Activated CD8-positive, alpha-beta memory T cell treated with anti-CD3 and anti-CD28 coated beads for 24 hours (primary cell): ENCODE data around the gene SRGAP3.
A peak's percentile ranks its signal among the peaks of the same experiment; 100 is the strongest.

Source experiments
- DNase-seq: peaks from one replicate; pipeline ENCODE4 v3.0.0-alpha.2; 2020

Gene SRGAP3

GRCh38 chr3:9198899-9199335 lies 50.5 kb downstream of the SRGAP3 start:
- DNase-seq, result no peak

- DNase-seq, result no peak
Measured at GRCh38 chr3:9198261-9198660, 51.2 kb downstream of the SRGAP3 start.

DNA sequence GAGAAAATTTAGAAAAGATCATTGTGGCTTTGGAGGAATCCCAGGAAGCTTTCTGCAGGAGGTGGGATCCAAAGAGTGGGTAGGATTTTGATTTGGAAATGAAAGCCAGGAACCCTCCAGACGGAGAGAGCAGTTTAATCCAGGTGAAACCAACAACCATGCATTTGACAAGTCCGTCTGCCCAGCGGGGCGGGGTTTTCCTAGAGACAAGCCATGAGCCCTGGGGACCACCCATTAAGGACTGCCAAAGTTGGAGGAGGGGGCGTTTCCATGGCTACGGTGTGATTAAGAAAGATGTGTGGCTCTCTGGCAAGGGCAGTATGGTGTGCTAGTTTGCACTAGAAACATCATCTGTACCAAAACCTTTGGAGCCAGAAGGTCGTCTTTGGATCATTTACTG lies 53.4 kb downstream of the SRGAP3 start:
- no peak for DNase-seq

DNA sequence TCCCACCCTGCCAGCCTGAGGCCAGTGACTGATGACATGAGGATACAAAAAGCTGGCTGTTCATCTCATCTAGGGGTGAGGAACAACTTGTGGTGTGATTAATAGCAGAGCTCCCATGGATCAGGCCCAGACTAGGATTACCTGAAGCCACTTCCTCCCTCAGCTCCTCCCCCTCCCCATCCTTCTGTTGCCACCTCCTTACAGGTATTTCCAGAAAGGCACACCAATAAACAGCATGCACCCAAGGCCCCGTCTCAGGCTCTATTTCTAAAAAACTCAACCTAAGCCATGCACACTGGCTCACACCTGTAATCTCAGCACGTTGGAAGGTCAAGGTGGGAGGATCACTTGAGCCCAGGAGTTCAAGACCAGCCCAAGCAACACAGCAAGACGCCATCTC lies 54.1 kb downstream of the SRGAP3 start:
- DNase-seq, result no peak

DNA sequence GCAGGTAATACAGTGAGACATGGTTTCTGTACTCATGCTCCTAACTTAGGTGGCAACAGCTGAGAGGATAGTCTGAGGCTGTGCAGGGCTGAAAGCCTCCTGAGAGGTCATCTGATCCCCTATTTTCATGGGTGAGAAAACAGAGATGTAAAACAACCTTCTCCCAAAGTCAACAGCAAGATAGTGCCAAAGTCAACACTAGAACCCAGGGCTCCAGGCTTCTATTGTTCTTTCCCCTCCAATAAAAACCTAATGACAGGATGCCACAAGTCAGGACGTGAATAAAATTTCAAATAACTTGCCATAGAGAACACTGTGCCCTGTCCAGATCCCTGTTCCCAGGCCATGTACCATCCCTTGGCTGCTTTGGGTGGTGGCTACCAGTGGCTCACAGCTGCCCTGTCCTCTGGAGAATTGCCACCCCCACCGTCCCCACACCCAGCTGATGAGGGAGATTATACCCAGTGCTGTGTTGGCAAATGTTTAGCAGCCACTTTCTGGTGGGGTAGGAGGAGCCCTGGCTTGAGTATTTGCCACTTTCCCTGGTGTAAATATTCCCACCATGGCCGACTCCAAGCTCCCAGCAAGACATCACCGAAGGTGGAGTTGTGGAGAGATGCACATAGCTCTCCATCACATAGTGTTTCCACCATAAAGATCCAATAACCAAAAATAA lies 54.8 kb downstream of the SRGAP3 start:
- DNase-seq, result no peak

- no peak for DNase-seq
Measured at GRCh38 chr3:9193633-9194195, 55.7 kb downstream of the SRGAP3 start.

DNA sequence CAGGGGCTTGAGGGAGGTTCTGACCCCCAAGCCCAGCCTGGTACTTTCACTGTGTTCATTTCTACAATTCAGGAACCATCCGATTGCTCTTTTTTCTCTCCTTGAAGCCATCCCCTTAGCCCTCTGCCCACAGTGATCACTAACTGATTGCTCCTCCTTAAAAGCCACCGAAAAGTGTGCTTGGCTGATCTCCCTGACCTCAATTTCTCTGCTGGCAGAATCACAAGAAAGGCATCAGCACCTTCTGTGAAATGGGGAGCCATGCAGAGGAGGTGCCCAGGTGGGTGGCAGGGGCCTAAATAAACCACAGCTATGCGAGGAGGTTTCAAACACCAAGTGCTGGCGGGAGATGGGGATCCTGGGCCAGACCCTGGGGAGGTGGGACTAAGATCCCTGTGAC lies 56.2 kb downstream of the SRGAP3 start:
- no peak for DNase-seq

DNA sequence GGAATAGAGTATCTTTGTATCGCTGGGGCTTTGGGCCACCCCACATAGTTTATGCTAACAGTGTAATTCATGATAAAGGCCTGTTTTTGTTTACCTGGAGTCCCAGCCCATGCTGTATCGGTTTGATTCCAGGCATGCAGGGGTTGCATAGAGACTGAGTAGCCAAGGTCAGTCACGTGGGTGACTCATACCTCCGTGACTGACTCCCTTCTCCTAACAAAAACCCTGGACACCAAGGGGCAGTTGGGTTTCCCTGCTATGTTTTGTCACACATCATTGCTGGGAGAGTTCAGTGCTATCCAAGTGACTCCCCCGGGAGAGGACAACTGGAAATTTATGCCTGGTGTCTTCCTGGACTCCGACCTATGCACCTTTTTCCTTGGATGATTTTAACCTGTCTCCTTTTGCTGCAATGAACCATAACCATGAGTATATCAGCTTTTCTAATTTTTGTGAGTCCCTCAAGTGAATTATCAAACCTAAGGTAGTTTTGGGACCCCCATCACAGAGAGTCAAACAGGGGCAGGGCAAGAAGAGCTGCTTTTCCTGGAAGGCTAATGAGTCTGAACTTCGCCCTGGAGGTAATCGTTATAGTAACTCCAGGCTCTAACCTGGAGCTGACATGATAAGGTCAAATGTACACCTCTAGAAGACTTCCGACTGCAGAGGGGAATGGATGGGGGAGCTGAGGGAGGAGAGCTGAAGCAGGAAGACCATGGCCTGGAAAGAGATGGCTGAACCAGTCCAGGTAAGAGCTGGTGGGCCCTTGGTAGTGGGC lies 57.0 kb downstream of the SRGAP3 start:
- DNase-seq, result no peak

DNA sequence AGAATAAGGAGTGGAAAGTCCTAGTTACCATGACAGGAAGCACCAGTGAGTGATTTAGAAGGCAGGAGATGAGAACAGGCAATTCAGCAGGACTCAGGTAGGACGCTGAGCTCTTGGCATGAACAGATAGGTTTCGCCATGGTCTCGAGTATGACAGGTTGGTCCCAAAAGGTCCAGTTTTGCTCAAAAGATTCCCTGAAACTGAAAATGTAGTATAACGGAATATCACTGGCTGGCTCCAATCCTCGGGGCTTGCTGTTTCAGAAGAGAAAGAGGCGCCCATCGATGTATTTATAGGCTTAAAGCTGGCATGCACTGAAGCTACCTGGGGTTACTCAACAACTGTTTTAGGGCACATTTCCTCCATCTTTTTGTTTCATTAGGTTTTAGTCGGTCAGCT lies 59.2 kb downstream of the SRGAP3 start:
- no peak for DNase-seq

- no peak for DNase-seq
Measured at GRCh38 chr3:9188583-9188982, 60.9 kb downstream of the SRGAP3 start.

DNA sequence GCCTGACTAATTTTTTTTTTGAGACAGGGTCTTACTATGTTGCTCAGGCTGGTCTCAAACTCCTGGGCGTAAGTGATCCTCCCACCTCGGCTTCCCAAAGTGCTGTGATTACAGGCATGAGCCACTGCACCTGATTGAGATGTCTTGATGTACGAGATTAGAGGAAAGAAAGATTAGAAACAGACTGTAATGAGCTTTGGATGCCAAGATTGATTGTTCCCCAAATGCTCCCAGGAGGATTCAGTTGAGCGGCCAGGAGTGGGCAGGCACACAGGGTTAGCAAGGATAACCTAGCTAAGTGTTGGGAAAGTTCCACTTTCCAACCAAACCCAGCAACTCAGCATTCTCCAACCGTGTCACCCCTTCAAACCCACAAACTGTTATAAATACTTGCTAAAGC lies 63.7 kb downstream of the SRGAP3 start:
- DNase-seq, result no peak

GRCh38 chr3:9185046-9185445 lies 64.4 kb downstream of the SRGAP3 start:
- no peak for DNase-seq

DNA sequence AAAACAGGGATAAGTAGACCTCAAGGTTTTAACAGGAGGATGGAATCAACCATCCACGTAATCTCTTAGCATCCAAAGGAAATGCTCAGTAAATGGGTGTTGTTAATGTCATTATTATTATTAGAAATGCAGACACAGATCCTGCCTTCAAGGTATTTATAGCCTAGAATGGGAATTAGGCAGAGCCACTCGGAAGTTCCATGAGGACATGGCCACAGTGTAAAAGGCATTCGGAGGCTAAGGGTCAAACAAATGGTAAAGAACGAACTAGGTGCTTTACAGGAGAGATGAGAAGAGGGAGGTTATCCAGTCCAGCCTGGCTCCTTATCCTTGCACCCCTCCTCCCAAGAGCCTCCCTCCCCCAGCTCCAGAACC lies 65.0 kb downstream of the SRGAP3 start:
- no peak for DNase-seq

- DNase-seq, result no peak
Measured at GRCh38 chr3:9183811-9184460, 65.5 kb downstream of the SRGAP3 start.

DNA sequence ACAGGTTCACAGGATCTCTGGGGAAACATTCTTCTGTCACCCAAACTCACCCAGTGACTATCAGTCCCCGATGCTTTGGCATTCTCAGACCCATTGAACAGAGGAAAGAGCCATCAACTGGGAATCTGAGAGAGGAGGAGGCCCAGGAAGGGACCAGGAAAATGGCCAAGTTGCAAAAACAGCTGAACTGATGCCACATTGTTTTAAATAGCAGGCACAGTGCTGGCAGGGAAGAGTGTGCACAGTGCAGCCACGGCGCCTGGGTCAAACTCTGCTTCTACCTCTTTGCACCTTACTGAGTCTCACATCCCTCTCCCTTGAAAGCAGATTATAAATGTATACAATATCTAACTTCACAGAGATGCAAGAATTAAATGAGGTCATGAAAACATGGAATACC lies 66.4 kb downstream of the SRGAP3 start:
- DNase-seq, result no peak

DNA sequence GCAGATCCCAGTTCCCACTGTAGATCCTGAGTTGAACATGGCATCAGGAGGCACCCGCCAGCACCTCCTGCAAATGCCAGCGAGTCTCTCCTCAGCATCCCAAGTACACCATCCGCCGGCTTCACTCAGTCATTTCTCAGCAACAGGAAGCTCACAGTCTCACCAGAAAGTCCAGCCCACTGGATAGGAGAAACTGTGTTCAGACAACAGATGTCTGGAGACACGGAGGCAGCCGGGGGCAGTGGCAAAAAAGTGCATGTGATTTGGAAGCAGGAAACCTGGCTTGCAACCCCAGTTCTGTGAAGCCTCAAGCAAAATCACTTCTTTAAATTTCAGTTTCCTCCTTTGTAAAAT lies 68.7 kb downstream of the SRGAP3 start:
- DNase-seq, result peak; percentile 60

- DNase-seq, result peak; percentile 69
Measured at GRCh38 chr3:9179826-9180763, 69.4 kb downstream of the SRGAP3 start.

- DNase-seq, result no peak
Measured at GRCh38 chr3:9178697-9179096, 70.7 kb downstream of the SRGAP3 start.

GRCh38 chr3:9175421-9175820 lies 74.0 kb downstream of the SRGAP3 start:
- DNase-seq, result no peak

GRCh38 chr3:9173445-9173844 lies 76.0 kb downstream of the SRGAP3 start:
- DNase-seq, result no peak

GRCh38 chr3:9172851-9173321 lies 76.6 kb downstream of the SRGAP3 start:
- DNase-seq, result no peak

DNA sequence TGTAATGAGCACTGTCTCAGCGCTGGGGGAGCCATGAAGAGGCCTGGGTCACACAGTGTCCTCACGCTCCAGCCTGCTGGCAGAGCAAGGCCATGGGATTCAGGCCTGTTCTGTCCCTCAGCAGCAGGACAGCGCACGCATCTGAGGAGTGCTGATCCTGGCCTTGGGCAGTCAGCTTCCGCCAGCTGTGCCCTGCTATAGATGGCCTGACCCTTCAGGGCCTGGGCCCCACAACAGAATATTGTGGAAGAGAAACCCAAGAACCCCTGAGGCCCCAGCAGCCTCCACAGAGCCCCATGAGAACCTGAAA lies 78.6 kb downstream of the SRGAP3 start:
- DNase-seq, result no peak
